C4-2B (cell line): ENCODE measurements around the gene CHM.
"Not testable (repeated sequence)": the region's sequence is repeated elsewhere in the genome, so short reads cannot be mapped to it uniquely, and the experiment has no call there.

Experiments used
- H3K27ac ChIP-seq: fragments of 450-650 bp; 2 replicates; pipeline ENCODE4 v1.5.1; 2017
- CTCF ChIP-seq: fragments of 450-650 bp; conservative IDR thresholded peaks from 2 replicates; pipeline ENCODE4 v1.5.1; 2017; ENCODE audit warnings: mild to moderate bottlenecking
- ZFX ChIP-seq: fragments of 450-650 bp; IDR thresholded peaks from 2 replicates; pipeline ENCODE4 v1.6.1; 2017

CHM gene

GRCh38 chrX:86013792-86014191 lies 33.6 kb downstream of the CHM start:
- TF ChIP-seq CTCF (no peak), ZFX (no peak)
- H3K27ac ChIP-seq: no peak overlapping the region

- TF ChIP-seq CTCF (no peak), ZFX (no peak)
- no peak overlapping the region for H3K27ac ChIP-seq
Measured at GRCh38 chrX:86012188-86012587, 35.2 kb downstream of the CHM start.

- not testable (repeated sequence) for H3K27ac ChIP-seq
Measured at GRCh38 chrX:86009803-86010202, 37.6 kb downstream of the CHM start.

- not testable (repeated sequence) for H3K27ac ChIP-seq
Measured at GRCh38 chrX:86007891-86008290, 39.5 kb downstream of the CHM start.

GRCh38 chrX:86002076-86002896 lies 45.1 kb downstream of the CHM start:
- no peak overlapping the region for H3K27ac ChIP-seq
- TF ChIP-seq CTCF (no peak), ZFX (no peak)

- TF ChIP-seq ZFX (no peak), CTCF (no peak)
- no peak overlapping the region for H3K27ac ChIP-seq
Measured at GRCh38 chrX:85998954-85999353, 48.4 kb downstream of the CHM start.

GRCh38 chrX:85996555-85996954 lies 50.8 kb downstream of the CHM start:
- no peak overlapping the region for H3K27ac ChIP-seq
- TF ChIP-seq CTCF (no peak), ZFX (no peak)

GRCh38 chrX:85995641-85996040 lies 51.7 kb downstream of the CHM start:
- TF ChIP-seq CTCF: no peak
- TF ChIP-seq ZFX: no peak
- H3K27ac ChIP-seq: no peak overlapping the region
